22Rv1 (cell line): ENCODE results near the gene ATP6V1G1.

Experiments used
- H3K27ac ChIP-seq: fragments of 450-650 bp; 2 replicates; pipeline ENCODE4 v1.5.1; 2017
- CTCF ChIP-seq: fragments of 450-650 bp; IDR thresholded peaks from 2 replicates; pipeline ENCODE4 v1.5.1; 2017; ENCODE audit warnings: mild to moderate bottlenecking
- ZFX ChIP-seq: fragments of 450-650 bp; IDR thresholded peaks from 2 replicates; pipeline ENCODE4 v1.6.1; 2017; ENCODE audit warnings: antibody characterized with exemption, borderline replicate concordance

ATP6V1G1 gene

GRCh38 chr9:114621975-114622609, 34.5 kb downstream of the ATP6V1G1 start:
- TF ChIP-seq ZFX (no peak), CTCF (no peak)
- no peak overlapping the region for H3K27ac ChIP-seq

- TF ChIP-seq CTCF, result no peak
- no peak for TF ChIP-seq ZFX
- no peak overlapping the region for H3K27ac ChIP-seq
Observed at GRCh38 chr9:114624677-114625076, 37.1 kb downstream of the ATP6V1G1 start.

GRCh38 chr9:114626415-114627020, 38.9 kb downstream of the ATP6V1G1 start:
- H3K27ac ChIP-seq, result no peak overlapping the region
- TF ChIP-seq CTCF, result no peak
- TF ChIP-seq ZFX, result no peak

GRCh38 chr9:114627553-114627952, 40.0 kb downstream of the ATP6V1G1 start:
- TF ChIP-seq ZFX, result no peak
- H3K27ac ChIP-seq, result no peak overlapping the region

- H3K27ac ChIP-seq, result no peak overlapping the region
- TF ChIP-seq CTCF, result no peak
- no peak for TF ChIP-seq ZFX
Observed at GRCh38 chr9:114629563-114630090, 42.1 kb downstream of the ATP6V1G1 start.

- no peak overlapping the region for H3K27ac ChIP-seq
- TF ChIP-seq CTCF (no peak), ZFX (no peak)
Observed at GRCh38 chr9:114631166-114631565, 43.6 kb downstream of the ATP6V1G1 start.

GRCh38 chr9:114633438-114634089, 46.0 kb downstream of the ATP6V1G1 start:
- no peak overlapping the region for H3K27ac ChIP-seq
- no peak for TF ChIP-seq CTCF
- TF ChIP-seq ZFX, result no peak
